GM18858 (cell line): ENCODE data around the gene HTR6.
"Not testable (repeated sequence)": the region's sequence is repeated elsewhere in the genome, so short reads cannot be mapped to it uniquely, and the experiment has no call there.

Experiments
- ATAC-seq: cut with Tn5 transposase; IDR thresholded peaks from one replicate; pipeline ENCODE4 v1.9.1; 2021; ENCODE audit not compliant: unreplicated experiment

HTR6 gene

GRCh38 chr1:19637606-19638005, 27.1 kb upstream of the HTR6 start:
- ATAC-seq, result no peak

DNA sequence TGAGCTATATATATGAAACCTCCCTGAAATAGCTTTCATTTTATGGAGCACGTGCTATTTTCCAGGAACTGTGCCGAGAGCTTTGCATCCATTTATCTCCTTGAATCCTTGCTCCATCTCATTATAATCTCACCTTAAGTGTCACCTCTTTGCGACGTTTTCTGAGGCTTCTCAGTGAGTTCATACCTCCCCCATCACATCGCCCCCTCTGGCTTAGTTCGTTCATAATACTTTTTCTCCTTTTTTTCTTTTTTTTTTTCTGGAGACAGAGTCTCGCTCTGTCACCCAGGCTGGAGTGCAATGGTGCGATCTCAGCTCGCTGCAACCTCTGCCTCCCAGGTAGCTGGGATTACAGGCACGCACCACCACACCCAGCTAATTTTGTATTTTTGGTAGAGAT, 25.4 kb upstream of the HTR6 start:
- not testable (repeated sequence) for ATAC-seq

DNA sequence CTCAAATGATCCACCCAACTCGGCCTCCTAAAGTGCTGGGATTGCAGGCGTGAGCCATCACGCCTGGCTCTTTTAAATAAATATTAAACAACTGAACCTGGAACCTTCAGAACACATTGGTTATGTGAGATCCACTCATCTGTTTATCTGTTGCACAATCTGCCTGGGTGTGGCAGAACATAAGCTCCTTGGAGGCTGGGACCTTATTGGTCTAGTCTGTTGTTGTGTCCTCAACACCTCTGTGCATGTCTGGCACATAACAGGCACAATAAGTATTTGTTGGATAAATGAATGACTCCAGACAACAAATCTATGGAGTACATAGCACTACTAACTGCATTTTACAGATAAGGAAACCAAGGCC, 24.7 kb upstream of the HTR6 start:
- no peak for ATAC-seq

DNA sequence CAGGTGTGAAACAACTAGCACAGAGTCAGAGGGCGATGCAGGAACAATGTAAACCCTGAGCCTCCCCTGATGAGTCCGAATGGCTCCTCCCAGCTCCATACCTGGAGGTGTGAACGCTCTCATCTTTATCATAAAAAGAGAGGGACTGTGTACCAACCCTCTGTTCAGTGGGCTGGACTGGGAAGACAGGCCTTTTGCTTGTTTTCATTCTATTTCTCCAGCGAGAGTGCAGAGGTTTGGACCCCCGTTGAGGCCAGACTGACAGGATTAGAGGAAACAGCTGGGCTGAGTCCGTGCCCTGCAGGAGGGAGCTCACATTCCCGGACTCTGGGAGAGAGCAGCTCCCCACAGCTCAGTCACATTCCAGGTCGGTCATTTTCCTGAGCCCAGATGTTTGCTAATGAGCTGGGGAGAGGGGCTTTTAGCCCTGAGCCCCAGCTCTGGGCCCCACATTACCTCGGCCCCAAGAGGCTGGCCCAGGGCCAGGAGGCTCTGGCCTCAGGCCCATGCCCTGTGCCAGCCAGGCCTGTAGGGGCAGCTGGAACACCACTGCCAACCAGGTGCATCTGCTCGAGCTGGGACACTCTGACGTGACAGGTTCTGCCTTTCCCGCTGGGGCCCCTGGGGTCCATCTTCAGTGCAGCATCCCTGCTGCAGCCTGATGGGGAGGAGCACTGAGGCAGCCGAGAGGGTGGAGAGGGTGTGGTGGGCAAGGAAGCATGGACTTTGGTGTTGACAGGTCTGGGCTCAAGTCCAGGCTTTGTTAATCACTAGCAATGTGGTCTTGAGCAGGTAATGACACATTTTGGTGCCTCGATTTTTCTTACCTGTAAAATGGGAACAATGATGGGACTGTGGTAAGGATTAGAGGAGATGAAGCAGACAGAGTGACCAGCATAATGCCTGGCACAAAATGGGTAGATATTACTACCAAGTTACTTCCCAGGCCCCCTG, 24.0 kb upstream of the HTR6 start:
- ATAC-seq, result no peak

DNA sequence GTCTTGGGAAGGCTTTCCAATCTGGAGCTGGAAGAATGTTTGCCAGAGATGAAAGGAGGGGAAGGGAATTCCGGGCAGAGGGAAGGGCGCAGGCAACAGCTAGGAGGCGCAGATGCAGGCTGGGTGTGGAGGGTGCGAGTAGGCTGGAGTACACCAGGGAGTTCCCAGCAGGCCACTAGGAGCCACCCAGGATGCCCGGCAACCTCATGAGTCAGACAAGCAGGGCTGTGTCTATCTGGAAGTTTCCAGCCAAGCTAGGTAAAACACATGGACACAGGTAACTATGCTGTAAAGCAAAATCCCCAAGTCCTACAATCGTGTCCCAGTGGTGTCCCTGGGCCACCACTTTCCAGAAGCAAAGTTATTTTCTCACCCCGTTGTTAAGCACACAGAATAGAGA, 21.6 kb upstream of the HTR6 start:
- ATAC-seq, result no peak

DNA sequence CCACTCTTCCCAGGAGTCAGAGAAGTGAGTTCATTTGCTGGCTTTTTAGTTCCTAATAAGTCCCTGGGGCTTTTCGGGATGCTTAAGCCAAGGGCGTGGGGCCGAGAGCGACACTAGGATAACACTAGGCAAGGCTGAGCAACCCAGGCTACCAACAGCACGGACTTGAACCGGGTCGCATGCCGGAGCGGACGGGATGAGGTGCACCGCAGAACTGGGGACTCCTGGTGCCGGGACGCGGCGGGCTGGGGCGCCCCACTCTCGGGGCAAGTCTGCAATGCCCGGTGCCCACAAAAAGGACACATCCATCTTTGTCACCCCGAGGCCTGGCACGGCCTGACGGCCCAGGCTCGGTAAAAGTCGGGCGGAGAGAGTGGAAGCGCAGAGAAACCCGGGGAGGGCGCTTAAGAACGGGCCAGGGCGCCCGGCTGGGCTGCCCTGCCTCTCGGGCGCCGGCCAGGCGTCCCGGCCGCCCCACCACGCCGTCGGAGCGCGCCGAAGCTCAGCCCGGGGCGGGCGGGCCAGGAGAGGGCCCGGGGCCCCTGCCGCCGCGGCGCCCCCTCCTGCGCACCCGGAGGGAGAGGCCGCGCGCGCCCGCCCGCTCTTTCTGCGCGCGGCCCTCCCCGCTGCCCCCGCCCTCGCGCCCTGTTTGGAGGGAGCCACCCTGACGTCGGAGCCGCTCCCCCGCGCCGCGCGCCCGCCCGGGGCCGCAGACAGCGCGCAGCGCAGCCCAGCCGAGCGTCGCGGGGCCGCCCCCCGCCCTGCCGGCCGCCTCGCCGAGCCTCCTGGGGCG, 20.9 kb upstream of the HTR6 start, which contains the start of gene NBL1:
Gene NBL1, plus strand, starts transcription at position 710 of the 793 bp plus-strand sequence. CDS start 10,720 bp downstream, outside the sequence.
- ATAC-seq, result no peak

GRCh38 chr1:19644395-19644680, 20.3 kb upstream of the HTR6 start:
- ATAC-seq, result no peak

DNA sequence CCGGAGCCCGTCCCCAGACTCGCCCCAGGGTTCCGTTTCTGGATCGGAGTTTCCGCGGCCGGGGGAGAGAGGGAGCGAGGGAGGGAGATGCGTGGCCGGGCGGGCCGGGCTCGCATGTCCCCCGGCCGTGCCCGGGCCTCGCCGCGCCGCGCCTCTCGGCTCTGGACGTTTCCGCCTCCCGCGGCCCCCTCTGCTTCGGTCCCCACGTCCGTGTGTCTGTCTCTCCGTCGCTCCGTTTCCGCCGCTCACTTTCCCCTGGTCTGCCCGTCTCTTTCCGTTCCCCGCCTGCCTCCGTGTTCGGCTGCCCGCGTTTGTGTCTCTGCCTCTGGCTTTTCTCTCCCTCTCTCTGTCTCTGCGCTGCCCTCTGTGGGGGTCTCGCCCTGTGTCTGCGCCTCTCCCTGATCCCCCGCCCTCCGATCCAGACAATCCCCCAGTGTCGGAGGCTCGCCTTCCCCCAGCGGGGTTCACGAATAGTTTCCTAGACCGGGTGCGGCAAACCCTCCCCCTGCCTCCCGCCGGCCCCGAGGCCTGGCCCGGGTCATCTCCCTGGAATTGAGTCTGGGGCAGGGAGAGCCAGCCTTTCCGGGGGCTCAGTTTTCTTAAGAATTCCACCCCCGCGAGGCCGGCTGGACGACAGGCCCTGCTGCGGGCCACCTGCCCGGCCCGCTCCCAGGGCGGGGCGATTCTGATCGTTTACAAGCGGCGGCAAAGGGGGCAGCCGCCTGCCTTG, 19.8 kb upstream of the HTR6 start:
- no peak for ATAC-seq

- no peak for ATAC-seq
Measured at GRCh38 chr1:19645411-19646251, 19.0 kb upstream of the HTR6 start.

DNA sequence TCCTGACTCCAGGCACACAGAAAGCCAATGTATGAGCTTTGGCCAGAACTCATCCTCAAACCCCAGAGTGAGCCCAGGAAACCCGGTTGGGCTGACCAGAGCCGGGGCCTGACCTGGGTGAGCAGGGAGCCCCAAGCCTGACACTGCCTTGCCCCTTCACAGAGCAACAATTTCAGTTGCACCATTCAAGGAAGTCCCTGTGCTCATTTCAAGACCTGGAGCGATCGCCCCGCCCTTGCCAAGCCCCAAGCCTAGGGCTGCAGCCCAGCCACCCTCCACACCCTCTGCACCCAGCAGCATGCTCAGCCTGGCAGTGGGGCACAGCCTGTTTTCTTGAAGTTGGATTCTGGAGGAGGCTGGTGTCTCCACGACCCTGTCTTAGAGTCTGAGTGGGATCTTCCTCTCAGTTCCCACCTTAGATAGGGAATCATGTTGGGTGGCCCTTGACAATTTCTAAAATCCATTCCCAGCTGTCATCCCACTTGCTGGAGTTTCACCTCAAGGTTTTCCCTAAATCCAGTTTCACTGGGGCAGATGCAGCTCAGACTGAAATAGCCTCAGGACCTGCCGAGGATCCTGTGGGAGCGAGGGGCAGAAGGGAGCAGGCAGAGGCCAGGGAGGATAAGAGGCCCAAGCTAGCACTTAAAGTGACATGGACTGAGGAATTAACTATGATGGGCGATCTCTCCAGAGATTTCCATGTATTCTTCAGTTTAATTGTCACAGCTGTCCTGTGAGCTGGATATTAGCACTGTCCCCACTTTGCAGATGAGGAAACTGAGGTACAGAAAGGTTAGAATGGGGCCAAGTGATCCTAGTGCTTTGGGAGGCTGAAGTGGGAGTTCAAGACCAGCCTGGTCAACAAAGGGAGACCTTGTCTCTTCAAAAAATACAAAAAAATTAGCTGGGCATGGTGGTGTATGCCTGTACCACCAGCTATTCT, 18.0 kb upstream of the HTR6 start:
- no peak for ATAC-seq

DNA sequence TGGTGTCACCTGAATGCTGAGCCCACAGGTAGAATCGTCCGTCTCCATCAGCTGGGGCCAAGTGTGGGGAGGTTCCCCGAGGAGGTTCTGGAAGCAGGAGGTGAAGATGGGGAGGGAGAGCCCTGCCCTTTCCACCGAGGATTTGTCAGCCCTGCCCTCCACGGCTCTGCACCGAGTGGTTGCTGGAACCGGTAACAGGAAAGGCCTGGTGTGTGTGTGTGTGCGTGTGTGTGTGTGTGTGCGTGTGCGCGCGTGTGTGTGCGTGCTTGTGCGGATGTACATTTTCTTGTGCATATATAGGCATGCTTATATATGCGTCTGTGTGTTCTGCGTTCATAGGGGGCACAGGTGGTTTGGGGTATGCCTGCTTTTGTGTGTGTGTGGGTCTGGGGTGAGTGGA, 17.0 kb upstream of the HTR6 start:
- no peak for ATAC-seq

GRCh38 chr1:19648239-19648638, 16.4 kb upstream of the HTR6 start:
- no peak for ATAC-seq

DNA sequence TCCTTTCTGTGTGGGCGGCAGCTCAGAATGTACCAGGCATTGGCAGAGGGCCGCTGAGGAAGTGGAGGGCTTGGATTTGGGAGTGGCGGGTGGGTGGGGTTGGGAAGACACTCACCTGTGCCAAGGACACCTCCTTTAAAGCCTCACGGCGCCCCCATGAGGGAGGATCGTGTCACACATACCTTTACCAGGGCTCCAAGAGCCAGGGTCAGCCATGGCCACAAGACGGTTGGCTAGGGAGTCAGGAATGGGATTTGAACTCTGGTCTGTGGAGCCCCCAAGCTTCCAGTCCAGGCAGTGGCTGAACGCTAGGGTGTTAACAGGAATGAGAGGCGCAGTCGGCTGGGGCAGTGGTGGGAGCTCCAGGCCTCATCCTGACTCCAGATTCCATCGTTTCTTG, 16.0 kb upstream of the HTR6 start:
- ATAC-seq, result no peak

DNA sequence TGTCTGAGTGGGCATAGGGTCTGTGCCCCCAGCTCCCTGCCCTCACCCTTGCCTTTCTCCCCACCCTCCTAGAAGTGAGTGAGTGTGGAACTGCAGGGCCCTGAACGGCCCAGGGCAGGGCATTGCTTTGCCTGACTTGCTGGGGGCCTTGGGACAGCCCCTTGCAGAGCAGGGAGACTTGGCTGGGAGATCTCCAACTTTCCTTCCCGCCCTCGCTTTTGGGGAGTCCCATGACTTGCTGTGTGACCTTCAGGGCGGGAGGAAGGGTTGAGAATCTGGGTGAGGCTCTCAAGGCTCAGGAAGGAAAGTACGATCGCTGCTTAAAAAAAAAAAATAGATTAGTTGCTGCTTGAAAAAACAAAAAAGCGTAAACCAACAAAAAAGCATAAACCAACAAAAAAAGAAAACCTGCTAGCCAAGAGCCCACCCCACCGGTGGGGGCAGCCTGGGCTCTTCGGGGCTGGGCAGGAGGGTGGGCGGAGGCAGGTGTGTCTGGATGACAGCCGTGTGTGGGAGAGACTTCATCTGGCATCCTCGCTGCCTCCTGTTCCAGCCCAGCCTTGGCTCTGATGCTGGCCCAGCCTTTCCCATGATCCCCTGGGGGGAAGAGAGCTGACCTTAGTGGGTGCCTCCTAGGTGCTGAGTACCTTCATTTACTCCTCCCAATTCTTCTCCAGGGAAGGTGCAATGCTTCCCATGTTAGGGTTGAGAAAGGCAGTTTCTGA, 14.1 kb upstream of the HTR6 start:
- no peak for ATAC-seq

DNA sequence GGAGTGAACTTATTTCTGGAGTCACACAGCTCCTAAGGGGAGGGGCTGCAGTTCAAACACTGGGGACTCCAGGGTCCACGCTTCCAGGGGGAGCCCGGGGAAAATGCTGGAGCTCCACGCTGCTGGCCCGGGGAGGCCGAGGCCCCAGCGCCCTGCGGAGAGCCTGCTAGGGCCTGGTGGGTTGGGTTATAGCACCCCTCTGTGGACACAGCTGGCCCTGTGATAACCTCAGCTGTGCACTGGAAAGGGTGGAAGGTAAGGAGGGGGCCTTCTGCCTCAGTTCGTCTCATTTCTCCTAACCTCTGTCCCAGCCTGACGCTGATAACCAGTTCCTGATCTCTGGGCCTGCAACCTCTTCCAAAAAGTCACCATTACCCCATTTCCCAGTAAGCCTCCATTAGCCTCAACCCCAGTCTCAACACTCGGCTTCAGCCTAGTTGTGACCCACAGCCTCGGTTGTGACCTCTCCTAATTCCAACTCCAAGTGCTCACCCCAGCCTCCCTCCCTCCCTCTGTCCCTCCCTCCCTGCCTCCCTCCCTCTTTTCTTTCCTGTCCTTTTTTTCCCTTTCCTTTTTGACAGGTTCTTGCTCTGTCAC, 13.4 kb upstream of the HTR6 start:
- no peak for ATAC-seq

DNA sequence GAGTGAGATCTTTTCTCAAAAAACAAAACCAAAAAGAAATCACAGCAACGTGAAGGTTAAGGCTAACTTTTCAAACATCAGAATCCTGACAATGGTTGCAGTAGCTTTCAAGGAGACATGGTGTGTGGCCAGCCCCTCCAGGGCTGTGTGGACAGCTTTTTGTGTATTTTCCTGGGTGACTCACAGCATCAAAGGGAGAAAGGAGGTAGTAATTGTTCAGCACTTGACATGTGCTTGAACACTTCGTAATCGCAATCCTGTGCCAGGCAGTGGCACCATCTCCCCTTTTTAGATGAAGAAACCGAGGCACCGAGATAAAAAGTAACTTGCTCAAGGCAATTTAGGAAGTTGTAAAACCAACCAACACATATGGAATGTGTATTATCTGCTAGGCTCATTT, 10.3 kb upstream of the HTR6 start:
- ATAC-seq, result no peak

DNA sequence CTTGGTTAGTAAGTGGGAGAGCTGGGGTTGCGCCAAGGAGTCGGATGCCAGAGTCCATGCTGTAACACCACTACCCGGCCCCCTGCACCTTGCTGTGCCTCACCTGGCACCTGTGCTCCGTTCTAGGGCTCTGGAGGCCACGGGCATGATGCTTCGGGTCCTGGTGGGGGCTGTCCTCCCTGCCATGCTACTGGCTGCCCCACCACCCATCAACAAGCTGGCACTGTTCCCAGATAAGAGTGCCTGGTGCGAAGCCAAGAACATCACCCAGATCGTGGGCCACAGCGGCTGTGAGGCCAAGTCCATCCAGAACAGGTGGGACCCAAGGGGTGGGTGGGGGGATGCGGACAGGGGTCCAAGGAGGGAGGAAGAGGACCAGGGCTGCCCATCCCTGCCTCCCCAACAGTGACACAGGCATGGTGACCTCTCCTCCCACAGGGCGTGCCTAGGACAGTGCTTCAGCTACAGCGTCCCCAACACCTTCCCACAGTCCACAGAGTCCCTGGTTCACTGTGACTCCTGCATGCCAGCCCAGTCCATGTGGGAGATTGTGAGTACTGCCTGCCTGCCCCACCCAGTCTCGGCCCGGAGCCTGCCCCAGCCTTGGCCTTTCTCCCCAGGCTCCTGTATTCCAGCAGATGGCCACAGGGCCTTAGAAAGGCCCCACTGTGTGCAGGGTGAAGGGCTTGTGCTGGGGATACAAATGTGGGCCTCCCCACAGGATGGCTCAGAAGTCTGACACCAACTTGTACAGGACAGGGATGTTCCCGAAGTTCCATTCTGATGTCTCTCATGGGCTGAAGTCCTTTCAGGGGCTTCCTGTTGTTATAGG, 9.6 kb upstream of the HTR6 start:
- no peak for ATAC-seq

GRCh38 chr1:19655718-19656080, 9.0 kb upstream of the HTR6 start:
- no peak for ATAC-seq
